Epidermal melanocyte (primary cell): ENCODE results near the gene ATP8B1.

Experiments used
- DNase-seq: peaks from one replicate; pipeline ENCODE4 v3.0.0; 2011; ENCODE audit warnings: low spot score; ENCODE audit not compliant: insufficient read length

The ATP8B1 gene

DNA sequence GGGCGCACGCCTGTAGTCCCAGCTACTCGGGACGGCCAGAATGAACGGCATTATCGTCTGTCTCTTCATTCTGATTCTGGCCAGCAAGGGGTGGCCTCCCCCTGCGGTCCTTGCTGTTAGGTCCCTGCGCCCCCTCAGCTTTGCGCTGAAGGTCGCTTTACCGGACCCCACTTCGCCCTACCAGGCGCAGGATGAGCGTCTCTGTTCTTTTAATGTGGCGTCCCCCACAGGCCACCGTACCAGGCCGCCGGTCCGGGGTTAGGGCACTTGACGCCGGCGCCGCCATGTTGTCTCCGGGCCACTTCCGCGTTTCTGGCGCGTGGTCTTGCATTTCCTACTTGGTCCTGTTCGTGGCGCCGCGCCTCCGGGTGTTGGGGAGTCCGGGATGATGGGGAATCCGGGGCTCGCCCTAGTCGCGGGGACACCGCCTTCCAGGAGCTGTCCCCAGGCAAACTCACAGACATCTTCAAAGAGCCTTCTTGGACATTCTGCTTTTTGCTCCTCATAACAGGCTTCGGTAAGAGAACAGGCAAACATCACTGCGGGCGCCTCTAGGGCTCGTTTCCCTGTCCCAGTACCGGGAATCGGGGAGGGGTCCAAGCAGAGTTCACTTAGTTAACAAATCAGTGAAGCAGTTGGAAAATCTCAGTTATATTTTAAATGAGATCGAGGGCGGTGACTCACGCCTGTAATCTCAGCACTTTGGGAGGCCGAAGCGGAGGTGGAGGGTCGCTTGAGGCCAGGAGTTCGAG lies 172.9 kb downstream of the ATP8B1 start:
- peak; percentile 96 for DNase-seq

DNA sequence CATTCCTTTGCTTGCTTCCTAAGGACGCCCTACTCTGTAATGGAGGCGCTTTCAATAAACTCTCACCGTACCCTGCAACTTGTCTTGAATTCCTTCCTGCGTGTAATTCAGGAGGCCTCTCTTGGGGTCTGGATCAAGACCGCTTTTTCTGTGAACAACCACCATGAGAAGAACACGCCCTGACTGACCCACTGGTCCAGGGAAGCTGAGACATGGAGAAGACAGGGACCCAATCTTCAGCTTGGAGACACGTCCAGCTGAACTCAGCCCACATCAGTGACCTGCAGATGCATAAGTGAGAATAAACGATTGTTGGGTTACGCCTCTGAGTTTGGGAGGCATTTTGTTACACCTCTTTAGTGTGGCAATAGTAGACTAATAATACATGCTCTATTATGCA lies 173.7 kb downstream of the ATP8B1 start:
- DNase-seq, result no peak

DNA sequence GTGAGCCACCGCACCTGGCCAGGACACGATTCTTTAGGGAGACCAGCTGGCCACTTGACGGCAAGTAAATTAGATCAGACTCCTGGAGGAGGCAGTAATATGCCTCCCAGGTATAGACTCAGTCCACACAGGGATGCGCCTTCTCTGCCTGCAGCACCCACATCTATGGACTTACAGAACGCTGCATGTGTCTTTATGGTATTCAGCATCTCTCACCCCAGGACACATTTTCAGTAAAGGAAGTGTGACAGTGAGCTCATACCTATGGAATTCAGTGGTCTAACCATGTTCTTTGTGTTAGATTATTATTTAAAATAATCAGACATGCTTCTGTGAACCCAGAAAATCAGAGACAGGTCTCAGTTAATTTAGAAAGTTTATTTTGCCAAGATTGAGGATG lies 175.6 kb downstream of the ATP8B1 start:
- DNase-seq, result no peak

DNA sequence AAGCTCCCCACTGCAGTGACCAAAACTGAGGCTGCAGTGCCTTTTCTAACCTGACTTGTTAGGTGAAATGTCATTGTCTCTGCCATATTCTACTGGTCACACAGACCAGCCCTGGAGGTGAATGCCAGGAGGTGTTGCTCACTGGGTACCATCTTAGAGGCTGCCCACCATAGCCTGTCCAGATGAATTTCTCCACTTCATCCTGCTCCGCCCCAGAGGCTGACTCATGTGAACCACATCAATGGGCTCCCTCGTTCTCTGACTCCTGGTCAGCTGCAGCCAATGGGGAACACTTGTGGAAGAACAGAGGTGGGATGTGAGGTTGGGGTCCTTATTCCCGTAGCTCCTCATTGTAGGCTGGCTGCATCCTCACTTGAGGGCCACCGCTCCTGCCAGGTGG lies 178.1 kb downstream of the ATP8B1 start:
- DNase-seq, result no peak

DNA sequence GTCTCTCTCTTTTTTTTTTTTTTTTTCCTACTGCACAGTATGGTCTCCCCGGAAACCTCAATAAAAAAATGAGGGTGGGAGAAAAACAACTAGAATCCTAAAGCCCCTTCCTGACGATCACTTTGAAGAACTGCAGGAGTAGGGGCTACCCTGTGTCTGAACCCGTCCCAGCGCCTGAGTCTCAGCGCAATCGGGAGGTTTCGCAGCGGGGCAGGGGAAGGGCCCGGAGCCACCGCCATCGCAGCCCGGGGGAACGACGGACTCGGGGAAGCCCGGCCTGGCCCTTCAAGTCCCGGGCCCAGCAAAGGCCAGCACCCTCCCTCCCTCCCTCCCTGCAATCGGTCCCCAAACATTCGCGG lies 181.9 kb downstream of the ATP8B1 start:
- peak; percentile 23 for DNase-seq

DNA sequence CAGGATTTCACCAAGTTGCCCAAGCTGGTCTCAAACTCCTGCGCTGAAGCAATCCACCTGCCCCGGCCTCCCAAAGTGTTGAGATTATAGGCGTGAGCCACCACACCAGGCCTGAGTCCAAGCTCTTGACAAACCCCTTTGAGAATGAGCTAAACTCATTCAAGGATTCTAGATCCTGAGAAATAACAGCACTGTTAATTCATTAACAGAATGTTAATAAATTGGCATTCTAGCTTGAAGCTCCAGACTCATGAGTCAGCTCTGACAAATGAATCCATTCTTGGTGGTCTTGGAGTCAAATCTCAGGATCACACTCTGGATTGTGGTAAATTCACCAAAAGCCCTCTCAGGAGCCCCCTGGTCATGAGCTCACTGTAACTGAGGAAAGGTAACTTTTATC lies 183.2 kb downstream of the ATP8B1 start:
- DNase-seq, result no peak

DNA sequence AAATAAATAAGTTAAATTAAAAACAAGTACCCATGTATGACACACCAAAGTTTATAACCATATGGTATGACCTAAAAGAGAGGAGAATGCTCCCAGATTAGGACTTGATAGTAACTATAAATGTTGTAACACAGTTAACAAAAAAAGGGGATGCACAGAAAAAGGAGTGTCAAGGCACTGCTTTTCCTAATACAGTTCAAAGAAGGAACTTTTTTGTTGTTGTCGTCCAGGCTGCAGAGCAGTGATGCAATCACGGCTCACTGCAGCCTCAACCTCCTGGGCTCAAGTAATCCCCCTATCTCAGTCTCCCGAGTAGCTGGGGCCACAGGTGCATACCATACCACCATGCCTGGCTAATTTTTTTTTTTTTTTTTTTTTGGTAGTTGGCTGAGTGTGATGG lies 184.2 kb downstream of the ATP8B1 start:
- DNase-seq, result no peak

DNA sequence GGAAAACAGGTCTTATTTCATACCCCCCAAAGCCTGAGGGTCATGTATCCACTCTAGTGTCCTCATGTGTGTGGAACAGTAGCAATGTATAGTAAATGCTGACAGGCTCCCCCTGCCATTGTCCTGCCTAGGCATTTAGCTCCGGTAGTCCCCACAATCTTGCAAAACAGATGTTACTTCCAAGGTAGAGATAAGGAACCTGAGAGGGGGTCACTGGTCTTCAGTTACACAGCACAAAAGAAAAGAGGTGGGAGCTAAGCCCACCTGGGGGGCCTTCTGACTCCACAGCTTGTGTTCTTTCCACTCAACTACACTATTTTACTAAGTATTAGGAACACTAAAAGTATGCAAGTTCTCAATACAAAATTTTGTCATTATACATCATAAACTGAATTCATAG lies 199.2 kb downstream of the ATP8B1 start:
- DNase-seq, result no peak
